GM19025 (cell line): ENCODE data around the gene OBSCN.
"Not testable (repeated sequence)": the region's sequence is repeated elsewhere in the genome, so short reads cannot be mapped to it uniquely, and the experiment has no call there.

Experiments
- ATAC-seq: cut with Tn5 transposase; IDR thresholded peaks from one replicate; pipeline ENCODE4 v1.9.1; 2021; ENCODE audit warnings: mild to moderate bottlenecking, low read depth, moderate library complexity; ENCODE audit not compliant: unreplicated experiment

Gene OBSCN

DNA sequence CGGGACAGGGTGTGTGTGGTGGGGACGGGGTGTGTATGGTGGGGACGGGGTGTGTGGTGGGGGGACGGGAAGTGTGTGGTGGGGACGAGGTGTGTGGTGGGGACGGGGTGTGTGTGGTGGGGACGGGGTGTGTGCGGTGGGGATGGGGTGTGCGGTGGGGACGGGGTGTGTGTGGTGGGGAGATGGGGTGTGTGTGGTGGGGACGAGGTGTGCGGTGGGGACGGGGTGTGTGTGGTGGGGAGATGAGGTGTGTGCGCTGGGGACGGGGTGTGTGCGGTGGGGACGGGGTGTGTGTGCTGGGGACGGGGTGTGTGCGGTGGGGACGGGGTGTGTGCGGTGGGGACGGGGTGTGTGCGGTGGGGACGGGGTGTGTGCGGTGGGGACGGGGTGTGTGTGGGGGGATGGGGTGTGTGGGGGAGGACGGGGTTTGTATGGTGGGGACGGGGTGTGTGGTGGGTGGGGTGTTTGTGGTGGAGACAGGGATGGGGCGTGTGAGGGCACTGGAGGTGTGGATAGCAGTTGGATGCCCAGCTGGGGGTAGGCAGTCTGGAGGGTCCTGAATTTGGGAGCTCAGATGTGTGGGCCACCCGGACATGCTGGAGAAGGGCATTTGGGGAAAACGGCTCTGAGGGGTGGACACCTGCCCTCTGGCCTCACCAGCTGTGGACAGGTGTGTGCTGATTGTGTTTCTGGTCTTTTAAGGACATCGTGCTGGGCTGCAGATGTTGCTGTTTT lies 25.4 kb upstream of the OBSCN start:
- no peak for ATAC-seq

DNA sequence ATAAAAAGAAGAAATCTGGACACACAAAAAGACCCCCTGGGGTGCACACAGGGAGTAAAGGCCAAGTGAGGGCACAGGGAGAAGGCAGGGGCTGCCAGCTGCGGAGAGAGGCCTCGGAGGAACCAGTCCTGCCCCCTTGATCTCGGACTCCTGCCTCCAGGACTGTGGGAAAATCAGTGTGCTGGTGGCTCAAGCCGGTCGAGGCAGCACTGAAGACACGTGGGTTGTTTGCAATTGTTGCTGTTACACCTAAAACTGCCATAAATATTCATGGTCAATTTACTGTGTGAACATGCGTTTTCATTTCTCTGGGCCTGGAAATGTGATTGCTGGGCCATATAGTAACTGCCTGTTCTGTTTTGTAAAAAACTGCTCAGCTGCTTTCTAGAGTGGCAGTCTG lies 23.7 kb upstream of the OBSCN start:
- ATAC-seq: no peak

DNA sequence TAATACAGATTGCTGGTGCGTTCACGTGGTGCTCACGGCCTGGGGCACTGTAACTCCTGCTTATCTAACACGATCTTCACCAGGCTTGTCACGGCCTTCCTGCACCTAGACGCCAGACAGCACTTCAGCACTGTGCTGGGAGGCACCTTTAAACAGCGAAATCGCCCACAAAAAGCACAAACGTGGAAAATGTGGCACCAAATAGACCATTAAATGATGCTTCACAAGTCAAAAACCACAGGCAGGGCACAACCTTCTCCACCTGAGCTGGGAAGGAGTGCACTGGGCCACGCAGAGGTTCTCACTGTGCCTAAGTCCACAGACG lies 22.2 kb upstream of the OBSCN start:
- no peak for ATAC-seq

DNA sequence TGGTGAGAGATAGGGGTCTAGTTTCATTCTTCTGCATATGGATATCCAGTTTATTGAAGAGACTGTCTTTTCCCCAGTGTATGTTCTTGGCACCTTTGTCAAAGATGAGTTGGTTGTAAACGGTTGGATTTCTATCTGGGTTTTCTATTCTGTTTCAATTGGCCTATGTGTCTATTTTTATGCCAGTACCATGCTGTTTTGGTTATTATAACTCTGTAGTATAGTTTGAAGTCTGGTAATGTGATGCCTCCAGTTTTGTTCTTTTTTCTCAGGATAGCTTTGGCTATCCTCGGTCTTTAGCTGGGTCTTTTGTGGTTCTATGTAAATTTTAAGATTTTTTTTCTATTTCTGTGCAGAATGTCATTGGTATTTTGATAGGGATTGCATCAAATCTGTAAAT lies 19.6 kb upstream of the OBSCN start:
- ATAC-seq: not testable (repeated sequence)

DNA sequence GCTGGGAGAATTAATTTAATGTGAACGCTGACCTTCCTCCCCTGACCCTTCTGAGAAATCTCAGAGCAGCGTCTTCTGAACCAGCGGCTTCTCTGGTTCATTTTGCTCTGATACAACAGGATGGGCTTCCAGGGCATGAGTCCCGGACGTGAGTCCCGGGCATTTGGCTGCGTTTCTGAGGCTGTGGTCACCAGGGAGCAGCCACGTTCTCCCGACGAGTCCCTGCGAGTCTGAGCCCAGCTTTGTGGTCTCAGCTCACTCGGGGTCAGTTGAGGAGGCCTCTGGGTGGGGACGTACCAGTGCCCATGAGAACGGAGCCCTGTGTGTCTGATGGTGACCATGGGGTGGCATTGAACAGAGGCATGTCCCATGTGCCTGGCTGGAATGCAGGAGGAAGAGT lies 17.7 kb upstream of the OBSCN start:
- ATAC-seq: no peak

DNA sequence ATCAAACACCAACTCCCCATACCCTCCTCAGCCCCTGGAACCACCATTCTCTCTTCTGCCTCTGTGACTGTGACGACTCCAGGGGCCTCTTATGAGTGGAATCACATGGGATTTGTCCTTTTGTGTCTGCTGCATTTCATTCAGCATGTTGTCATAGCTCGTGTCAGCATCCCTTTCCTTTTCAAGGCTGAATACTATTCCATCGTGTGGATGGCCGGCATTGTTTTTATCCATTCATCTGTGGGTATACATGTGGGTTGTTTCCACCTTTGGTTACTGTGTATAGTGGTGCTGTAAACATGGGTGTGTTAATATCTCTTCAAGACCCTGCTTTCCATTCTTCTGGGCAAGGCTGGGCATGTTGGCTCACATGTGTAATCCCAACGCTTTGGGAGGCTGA lies 17.1 kb upstream of the OBSCN start:
- ATAC-seq: no peak

DNA sequence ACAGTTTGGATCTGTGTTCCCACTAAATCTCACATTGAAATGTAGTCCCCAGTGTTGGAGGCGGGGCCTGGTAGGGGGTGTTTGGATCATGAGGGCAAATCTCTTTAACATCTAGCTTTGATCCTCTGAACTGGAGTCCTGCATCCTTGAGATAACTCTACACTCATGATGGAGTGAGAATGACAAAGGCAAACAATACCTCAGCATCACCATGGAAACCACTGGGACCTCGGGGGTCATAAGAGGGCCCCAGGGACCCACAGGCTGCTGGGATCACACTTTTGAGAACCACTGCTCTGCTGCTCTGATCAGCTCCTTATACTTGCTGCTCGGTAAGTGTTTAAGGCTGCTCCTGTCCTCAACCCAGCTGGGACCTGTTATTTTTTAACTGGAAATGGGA lies 13.4 kb upstream of the OBSCN start:
- ATAC-seq: no peak

DNA sequence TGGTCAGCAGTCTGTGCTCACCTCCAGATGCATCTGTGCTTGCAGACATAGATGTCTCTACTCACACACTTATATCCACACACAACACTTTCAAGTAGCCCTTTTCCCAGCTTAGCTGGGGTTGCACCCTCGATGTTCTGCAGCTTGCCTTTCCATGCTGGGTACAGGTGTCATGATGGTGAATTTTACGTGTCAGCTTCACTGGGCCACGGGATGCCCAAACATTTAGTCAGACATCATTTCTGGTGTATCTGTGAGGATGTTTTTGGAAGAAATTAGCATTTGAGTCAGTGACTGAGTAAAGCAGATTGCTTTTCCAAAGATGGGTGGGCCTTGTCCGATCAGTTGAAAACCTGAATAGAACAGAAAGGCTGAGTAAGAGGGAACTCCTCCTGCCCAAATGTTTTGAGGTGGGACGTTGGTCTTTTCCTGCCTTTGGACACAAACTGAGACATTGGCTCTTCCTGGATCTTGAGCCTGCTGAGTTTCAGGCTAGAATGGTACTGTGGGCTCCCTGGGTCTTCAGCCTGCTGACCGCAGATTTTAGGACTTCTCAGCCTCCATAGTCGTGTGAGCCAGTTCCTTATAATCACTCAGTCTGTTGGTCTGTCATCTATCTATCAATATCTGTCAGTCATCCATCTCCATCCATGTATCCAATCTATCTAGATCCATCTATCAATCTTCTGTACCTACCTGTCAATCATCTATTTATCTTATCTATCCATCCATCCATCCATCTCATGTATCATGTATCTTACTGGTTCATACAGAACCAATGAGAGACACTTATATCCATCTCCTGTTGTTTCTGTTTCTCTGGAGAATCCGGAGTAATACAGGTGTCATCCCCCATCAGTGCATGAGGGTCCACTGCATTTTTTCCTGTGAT lies 12.7 kb upstream of the OBSCN start:
- no peak for ATAC-seq

DNA sequence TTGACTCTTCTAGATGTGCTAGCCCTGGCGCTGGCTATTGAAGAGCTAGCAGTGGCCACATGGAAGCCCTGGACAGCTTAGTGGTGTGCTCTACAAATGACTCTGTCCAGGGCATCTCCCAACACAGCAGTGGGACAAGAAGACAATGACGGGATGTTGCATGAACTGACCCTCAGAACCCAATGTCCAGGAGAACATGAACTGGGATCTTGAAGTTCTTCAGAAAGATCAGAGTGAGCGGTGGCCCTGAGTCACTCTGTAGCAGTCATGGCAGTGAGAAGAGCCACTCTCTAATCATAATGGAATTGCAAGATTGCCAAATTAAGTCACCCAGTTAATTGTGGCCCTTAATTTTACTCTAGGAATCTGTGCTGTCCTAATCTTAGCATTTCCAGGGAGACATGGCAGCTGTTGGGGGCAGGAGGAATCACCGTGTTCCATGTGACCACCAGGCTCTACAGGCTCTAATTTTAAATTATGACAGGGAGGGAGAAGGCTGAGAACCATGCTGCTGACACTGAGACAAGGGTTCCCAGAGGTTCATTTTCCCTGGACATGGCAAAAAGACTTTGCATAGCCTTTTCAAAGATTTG lies 10.2 kb upstream of the OBSCN start:
- ATAC-seq: no peak

DNA sequence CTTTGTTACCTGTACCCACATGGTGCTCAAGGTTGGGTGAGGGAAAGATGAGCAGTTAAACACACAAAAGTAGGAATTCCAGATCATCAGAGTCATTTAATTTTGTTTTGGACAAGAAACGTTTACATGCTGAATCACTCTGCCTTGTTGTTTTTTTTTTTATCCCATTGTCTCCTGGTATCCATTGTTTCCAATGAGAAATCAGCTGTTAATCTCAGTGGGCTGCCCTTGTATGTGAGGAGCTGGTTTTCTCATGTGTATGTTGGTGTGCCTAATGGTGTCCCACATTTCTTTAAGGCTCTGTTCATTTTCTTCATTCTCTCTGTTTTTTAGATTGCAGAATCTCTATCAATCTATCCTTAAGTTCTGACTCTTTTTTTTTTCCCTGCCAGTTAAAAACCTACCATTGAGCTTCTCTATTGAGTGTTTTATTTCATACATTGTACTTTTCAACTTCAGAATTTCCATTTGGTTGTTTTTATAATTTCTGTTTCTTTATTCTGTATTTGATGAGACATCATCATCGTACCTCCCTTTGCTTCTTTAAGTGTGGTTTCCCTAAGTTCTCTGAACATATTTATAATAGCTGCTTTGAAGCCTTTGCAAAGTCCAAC lies 8.8 kb upstream of the OBSCN start:
- ATAC-seq: no peak

DNA sequence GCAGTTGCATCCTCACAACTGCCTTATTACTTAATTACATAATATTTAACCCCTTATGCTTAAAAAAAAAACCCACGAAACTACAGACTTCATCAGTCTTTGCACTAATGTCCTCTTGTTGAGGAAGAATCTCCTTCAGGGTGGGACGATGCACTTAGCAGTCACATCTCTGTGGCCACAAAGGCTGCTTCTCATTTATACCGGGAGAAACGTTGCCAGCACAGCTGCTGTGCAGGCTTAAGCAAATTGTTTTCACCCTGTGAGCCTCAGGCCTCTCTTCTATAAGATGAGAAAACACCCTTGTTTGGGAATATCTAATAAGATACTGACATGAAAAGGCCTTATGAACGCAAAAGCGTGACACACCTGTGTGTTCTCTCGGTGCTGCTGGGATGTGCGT lies 2.9 kb upstream of the OBSCN start:
- ATAC-seq: no peak

DNA sequence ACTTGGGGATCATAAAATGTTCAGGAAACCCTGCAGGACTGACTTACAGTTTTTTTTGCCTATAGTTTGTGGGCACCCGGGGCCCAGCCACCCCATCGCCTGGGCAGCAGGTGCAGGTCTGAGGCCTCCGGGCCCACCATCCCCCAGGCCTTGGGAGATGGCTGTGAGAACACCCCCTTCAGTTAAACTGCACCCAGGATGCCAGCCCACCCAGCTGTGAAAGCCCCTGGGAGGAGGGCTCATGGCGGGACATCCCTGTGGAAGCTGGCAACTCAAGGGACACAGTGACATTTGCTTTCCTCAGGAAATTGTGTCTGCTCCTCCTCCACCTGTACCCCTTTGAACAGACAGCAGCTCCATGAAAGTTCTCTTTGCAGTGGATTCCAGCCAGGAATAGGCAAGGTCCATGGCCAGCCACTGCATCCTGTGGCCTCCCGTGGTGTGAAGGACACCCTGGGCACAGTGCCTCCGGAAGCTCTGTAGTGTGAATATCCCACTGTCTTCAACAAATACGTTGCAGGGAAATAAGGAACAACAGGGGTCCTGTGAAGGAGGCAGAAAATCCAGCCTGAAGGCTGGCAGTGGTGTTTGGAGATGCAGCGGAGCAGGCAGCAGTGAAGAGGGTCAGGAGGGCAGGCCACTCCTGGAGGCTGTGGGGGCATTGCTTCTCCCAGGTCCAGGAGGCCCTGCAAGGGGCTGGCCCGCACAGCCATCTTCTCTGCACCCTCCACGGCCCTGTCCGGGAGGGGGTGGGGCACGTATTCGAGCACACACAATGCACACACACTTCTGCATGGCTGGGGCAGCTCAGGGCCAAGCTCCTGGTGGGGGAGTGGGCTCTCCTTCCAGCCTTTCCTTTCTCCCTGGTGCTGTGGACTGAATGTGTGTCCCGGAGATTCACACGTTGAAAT lies 2.1 kb upstream of the OBSCN start:
- ATAC-seq: no peak

DNA sequence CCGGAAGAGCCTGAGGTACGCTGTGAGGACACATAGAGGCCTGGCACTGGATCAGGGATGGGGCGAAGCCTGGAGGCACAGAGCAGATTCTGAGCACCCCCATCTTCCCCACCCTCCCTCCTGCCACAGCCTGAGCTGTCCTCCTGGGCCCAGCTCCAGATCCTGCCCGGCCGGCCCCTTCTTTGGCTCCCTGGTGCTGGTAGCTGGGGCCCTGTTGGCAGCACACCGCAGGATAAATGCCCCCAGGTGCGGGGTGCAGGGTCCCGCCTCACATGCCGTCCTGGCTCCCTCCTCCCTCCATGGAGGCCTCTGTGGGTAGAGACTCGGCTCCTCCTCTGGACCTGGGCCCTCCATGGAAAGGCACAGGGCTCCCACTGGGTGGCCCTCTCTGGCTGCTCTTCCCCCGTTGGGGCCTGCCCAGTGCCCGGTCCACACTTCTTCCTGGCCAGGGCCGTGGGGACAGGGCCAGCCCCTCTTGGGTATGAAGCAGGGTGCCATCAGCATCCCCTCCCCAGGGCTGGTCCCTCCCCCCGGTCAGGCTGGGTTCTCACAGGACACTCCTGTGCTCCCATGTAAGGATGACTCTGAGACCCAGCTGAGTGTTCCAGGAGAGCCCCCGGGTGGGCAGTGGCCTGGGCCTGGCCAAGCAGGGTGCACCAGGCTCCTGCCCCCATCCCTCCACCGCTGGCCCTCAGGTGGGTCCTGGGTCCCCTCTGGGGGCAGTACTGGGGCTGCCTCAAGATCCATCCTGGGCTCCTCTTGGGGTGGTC lies 1.1 kb upstream of the OBSCN start:
- no peak for ATAC-seq

DNA sequence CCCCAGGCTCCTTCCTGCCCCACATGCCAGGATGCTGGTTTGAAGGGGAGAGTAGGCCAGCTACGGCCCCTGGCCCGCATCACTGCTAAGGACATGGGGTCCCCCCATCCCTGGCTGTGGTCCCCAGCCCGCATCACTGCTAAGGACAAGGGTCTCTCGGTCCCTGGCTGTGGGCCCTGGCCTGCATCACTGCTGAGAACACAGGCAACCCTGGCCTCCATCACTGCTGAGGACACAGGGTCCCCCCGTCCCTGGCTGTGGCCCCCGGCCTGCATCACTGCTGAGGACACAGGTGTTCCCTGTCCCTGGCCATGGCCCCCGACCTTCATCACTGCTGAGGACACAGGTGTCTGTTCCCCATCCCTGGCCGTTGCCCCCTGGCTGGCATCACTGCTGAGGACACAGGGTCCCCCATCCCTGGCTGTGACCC lies 448 bp upstream of the OBSCN start:
- no peak for ATAC-seq

DNA sequence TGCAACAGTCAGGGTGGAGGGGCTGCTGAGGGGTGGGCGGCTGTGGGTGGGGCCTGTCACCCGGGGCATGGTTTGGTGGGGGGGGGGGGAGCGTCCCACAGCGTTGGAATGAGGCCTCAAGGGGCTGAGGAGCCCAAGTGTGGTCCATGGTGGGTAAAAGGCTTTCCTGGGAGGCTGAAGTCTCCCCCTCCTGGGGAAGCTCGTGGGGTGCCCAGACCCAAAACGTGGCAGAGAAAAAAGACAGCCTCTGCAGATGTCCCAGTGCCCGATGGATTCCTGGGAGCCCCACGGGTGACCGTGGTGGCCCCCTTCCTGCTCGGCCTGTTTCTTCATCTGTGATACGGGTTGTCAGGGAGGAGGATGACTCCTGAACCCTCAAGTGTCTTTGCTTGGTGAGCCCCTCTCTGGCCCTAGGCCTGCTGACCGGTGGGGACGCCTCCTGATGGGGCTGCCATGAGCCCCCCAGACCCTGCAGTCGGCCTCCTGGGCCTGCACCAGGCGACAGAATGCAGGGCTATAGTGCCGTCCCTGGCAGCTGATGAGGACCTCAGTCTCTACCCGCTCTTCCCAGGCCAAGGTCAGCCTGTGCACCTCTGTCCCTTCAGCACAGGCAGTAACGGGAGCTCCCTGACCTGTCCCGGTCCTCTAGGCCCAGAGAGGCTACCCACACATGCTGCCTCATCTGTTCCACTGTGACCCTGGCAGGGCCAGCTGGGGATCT lies 1.1 kb downstream of the OBSCN start:
- no peak for ATAC-seq

DNA sequence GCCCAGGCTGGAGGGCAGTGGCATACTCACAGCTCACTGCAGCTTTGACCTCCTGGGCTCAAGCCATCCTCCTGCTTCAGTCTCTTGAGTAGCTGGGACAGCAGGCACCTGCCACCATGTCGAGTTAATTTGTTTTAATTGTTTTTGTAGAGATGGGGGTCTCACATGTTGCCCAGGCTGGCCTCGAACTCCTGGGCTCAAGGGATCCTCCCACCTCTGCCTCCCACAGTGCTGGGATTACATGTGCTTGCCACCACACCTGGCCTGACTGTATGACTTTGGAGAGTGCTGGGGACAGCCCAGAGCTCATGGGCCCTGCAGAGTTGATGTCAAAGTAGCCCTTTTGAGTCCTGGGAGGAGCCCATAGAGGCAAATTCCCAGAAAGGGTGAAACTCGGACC lies 1.8 kb downstream of the OBSCN start:
- ATAC-seq: no peak

DNA sequence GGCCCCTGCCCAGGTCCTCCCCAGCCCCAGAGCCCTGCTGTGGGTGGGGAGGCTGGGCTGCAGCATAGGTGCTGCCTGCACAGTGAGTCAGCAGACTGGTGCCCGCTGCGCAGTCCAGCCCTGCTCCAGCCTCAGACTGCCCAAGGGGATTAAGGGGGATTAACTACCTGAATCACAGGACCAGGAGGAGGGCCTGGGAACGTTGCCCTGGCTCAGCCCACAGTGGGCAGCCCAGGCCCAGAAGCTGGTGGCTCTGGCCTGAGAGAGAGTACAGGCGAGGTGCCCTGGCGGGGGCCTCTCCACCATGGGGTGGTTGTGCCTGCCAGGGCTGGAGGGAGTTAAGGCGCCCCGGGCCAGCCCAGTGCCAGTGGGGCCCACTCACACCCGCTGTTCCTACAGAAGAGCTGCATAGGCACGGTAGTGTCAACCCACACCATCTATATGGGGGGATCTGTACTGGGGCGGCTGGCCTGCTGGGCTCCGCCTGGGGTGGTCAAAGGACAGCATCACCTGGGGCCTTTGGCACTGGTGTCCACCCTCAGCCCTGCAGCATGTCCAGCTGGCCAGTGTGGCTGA lies 2.3 kb downstream of the OBSCN start:
- ATAC-seq: no peak

DNA sequence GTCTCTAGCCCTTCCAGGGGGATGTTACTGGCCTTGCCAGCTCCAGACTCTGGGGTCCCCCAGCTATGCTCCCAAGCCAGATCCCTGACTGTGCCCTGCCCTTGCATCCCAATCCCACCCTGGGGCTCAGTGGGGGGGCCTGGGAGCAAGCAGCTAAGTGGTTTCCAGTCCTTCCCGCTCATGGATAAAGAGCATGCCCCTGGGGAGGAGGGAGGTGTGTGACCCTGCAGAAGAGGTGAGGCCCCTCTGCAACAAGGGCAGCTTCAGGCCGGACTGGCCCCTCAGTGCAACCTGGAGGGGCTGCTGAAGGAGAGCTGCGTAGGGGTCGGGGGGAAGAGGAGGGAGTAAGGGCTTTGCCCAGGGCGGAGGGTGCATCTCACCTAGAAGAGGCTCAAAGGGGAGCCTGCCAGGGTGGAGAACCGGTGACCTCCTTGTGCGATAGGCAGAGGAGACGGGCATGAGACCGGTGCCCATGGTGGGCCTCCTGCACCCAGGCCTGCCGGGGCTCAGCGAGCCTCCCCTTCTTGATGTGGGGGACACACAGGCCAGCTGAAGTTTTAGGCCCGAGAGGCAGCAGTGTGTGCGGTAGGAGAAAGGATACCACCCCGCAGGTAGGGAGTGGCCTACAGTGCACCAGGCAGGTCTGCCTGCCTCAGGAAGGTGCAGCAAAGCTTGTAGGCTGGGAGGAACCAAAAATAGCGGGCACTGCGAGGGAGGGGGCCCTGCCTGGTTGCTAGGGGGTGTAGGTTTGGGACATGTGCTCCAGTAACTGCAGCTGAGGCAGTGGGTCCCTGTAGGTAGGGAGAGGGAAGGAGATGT lies 3.1 kb downstream of the OBSCN start:
- ATAC-seq: no peak
